IMR-90 (cell line): Measurements from ENCODE around the gene TNN. TPM values are rescaled to one million over a fixed set of nuclear protein-coding genes. Genes with fewer than 3 reads are reported as not detected.

ENCODE experiments used
- ATAC-seq: fragments of 200-7000 bp; cut with Tn5 transposase; 2 replicates; pipeline ENCODE4 v1.9.1; 2020; ENCODE audit warnings: low read depth, mild to moderate bottlenecking, moderate library complexity
- BruUV-seq: library from RNA; stranded (reverse); fragments of 400-500 nt; replicated peaks from 2 replicates; lab custom pipeline; 2021; lab: Mats Ljungman, UMichigan
- CTCF ChIA-PET: fragments of 300-600 bp; formaldehyde crosslinking; extraction: SDS; loops from one replicate; lab custom pipeline; 2021; ENCODE audit warnings: antibody characterized with exemption; lab: Yijun Ruan, JAX
- POLR2A ChIA-PET: fragments of 300-600 bp; sonication (Branson Sonifier 250); formaldehyde crosslinking; loops from one replicate; lab custom pipeline; 2022; ENCODE audit warnings: antibody characterized with exemption; ENCODE audit not compliant: unreplicated experiment; lab: Charles Lee
- DNase-seq: peaks from one replicate; pipeline ENCODE4 v3.0.0; 2013
- H2AFZ ChIP-seq: replicated peaks from 2 replicates; pipeline ENCODE3; 2013; ENCODE audit warnings: low read length, mild to moderate bottlenecking; ENCODE audit not compliant: poor library complexity
- H2AK5ac ChIP-seq: 2 replicates; pipeline ENCODE4 v1.6.1; 2013; ENCODE audit warnings: low read depth, low read length, inconsistent platforms
- H2AK9ac ChIP-seq: replicated peaks from 2 replicates; pipeline ENCODE3; 2013; ENCODE audit warnings: mild to moderate bottlenecking, low read depth, low read length, moderate library complexity; ENCODE audit not compliant: poor library complexity
- H2BK120ac ChIP-seq: 2 replicates; pipeline ENCODE4 v1.6.1; 2013; ENCODE audit warnings: low read depth, low read length, inconsistent platforms
- H2BK15ac ChIP-seq: 3 replicates; pipeline ENCODE4 v1.6.1; 2013; ENCODE audit warnings: low read depth, low read length, inconsistent platforms
- H2BK20ac ChIP-seq: 2 replicates; pipeline ENCODE4 v1.6.1; 2013; ENCODE audit warnings: low read depth, mild to moderate bottlenecking, inconsistent platforms, low read length, moderate library complexity
- H2BK5ac ChIP-seq: 2 replicates; pipeline ENCODE4 v1.6.1; 2013; ENCODE audit warnings: mild to moderate bottlenecking, low read depth, low read length, inconsistent platforms; ENCODE audit not compliant: poor library complexity, severe bottlenecking
- H3K14ac ChIP-seq: replicated peaks from 2 replicates; pipeline ENCODE4 v1.6.1; 2013; ENCODE audit warnings: low read depth, low read length, inconsistent platforms
- H3K18ac ChIP-seq: 2 replicates; pipeline ENCODE4 v1.6.1; 2013; ENCODE audit warnings: low read depth, low read length, control low read depth
- H3K23ac ChIP-seq: 2 replicates; pipeline ENCODE4 v1.6.1; 2013; ENCODE audit warnings: low read depth, low read length, inconsistent platforms
- H3K27ac ChIP-seq: 2 replicates; pipeline ENCODE4 v1.5.1; 2013; ENCODE audit warnings: mild to moderate bottlenecking, control low read depth, low read length; ENCODE audit not compliant: insufficient read depth
- H3K27me3 ChIP-seq: 2 replicates; pipeline ENCODE4 v1.6.1; 2013; ENCODE audit warnings: low read length; ENCODE audit not compliant: control insufficient read depth, insufficient read depth
- H3K36me3 ChIP-seq: 2 replicates; pipeline ENCODE4 v1.6.1; 2013; ENCODE audit warnings: low read length, mixed read lengths; ENCODE audit not compliant: control insufficient read depth, insufficient read depth
- H3K4ac ChIP-seq: 2 replicates; pipeline ENCODE4 v1.6.1; 2013; ENCODE audit warnings: low read depth, low read length, inconsistent platforms
- H3K4me1 ChIP-seq: 2 replicates; pipeline ENCODE4 v1.6.1; 2013; ENCODE audit warnings: low read length, mixed read lengths; ENCODE audit not compliant: control insufficient read depth, insufficient read depth
- H3K4me2 ChIP-seq: 2 replicates; pipeline ENCODE4 v1.6.1; 2013; ENCODE audit warnings: low read depth, mild to moderate bottlenecking, control low read depth, low read length, moderate library complexity
- H3K4me3 ChIP-seq: 2 replicates; pipeline ENCODE4 v1.5.1; 2013; ENCODE audit warnings: low read depth, mild to moderate bottlenecking, control low read depth, low read length, moderate library complexity; ENCODE audit not compliant: insufficient read depth
- H3K56ac ChIP-seq: 2 replicates; pipeline ENCODE4 v1.6.1; 2013; ENCODE audit warnings: low read length, inconsistent platforms; ENCODE audit not compliant: insufficient read depth; ENCODE audit errors: extremely low read depth
- H3K79me1 ChIP-seq, 2 experiments: 2 replicates each; pipeline ENCODE4 v1.6.1; 2013; ENCODE audit warnings: low read length in 2 of 2, inconsistent platforms in 1 of 2, low read depth in 1 of 2
- H3K9ac ChIP-seq: 2 replicates; pipeline ENCODE4 v1.6.1; 2013; ENCODE audit warnings: low read depth, low read length, control low read depth
- H3K9me1 ChIP-seq: 2 replicates; pipeline ENCODE4 v1.6.1; 2013; ENCODE audit warnings: low read length, inconsistent platforms; ENCODE audit not compliant: insufficient read depth
- H3K9me3 ChIP-seq: 2 replicates; pipeline ENCODE4 v1.6.1; 2013; ENCODE audit warnings: low read length; ENCODE audit not compliant: control insufficient read depth, insufficient read depth
- H4K20me1 ChIP-seq: 2 replicates; pipeline ENCODE4 v1.6.1; 2013; ENCODE audit warnings: low read length, inconsistent platforms; ENCODE audit not compliant: insufficient read depth
- H4K5ac ChIP-seq: 2 replicates; pipeline ENCODE4 v1.6.1; 2013; ENCODE audit warnings: mild to moderate bottlenecking, low read depth, low read length, control low read depth
- H4K8ac ChIP-seq, 2 experiments: 2 replicates each; pipeline ENCODE4 v1.6.1; 2013; ENCODE audit warnings: low read depth in 2 of 2, low read length in 2 of 2, control low read depth in 1 of 2, inconsistent platforms in 1 of 2
- H4K91ac ChIP-seq: 2 replicates; pipeline ENCODE4 v1.6.1; 2013; ENCODE audit warnings: low read depth, low read length, inconsistent platforms; ENCODE audit not compliant: insufficient read depth
- CEBPB ChIP-seq: IDR thresholded peaks from 2 replicates; pipeline ENCODE4 v1.6.1; 2012; ENCODE audit warnings: low read depth, low read length, improper control_type of control experiment
- MAFK ChIP-seq: IDR thresholded peaks from 2 replicates; pipeline ENCODE4 v1.6.1; 2012; ENCODE audit warnings: low read depth, low read length, improper control_type of control experiment
- WGBS, 2 experiments: methylation state at CpG; one replicate each; pipeline versions ENCODE4 v1.1.5 to v1.1.7; 2013; ENCODE audit warnings: missing lambda C conversion rate in 2 of 2; ENCODE audit not compliant: insufficient read length in 1 of 2; ENCODE audit errors: extremely low coverage in 2 of 2; 5-methylcytosine and 5-hydroxymethylcytosine counted together
- dilution Hi-C: fragments of 300-500 bp; cut with HindIII; formaldehyde crosslinking; loops from one replicate; pipeline ENCODE4 v1.14.3; 2018; ENCODE audit warnings: low sequenced_read_pairs; ENCODE audit not compliant: unreplicated experiment
- in situ Hi-C: fragments of 300-500 bp; cut with MboI; formaldehyde crosslinking; loops from 3 replicates; pipeline ENCODE4 v1.14.3; 2019; ENCODE audit warnings: low sequenced_read_pairs, inconsistent platforms, mixed read lengths
- intact Hi-C: fragments of 100-400 bp; cut with micrococcal nuclease; formaldehyde crosslinking; loops from 2 replicates; pipeline ENCODE4 v1.10.0; 2022
- polyA plus RNA-seq, 3 experiments: library from polyadenylated mRNA; depleted of rRNA; stranded (reverse); fragments of >200 nt; gene quantifications; 2 replicates each; pipeline ENCODE4 v1.2.3, GENCODE V29; 2012; ENCODE audit warnings: low replicate concordance in 1 of 3
- total RNA-seq: library from RNA; depleted of rRNA; stranded (reverse); fragments of >200 nt; gene quantifications from 2 replicates; pipeline ENCODE4 v1.2.3, GENCODE V29; 2012

The TNN gene
- total and polyA plus RNA-seq, 2 of the 4 experiments (the other 2 are of a cell fraction), result not detected

DNA sequence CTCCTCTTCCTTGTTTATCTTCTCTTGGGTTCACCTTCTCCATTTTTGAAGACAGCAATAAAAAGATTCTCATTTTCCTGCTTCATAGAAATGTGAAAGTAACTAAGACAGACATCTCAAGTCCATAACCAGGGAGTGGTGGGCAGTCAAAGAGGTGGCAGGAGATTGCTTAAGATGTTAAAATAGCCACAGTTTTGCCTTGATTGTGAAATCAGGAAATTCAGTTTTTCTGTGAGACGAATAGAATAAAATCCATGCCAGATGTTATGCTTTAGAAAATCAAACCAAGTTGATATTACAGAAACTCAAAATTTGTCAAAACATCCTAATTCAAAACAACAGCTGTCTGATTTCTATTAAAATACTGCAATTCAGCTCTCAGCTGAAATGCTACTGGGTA, 57.2 kb downstream of the TNN start:
- Histone ChIP-seq H2BK120ac (no peak overlapping the region), H2AFZ (no peak overlapping the region), H3K27me3 (no peaks in the 10 kb centered on the region), H3K18ac (no peak overlapping the region), H3K27ac (no peak overlapping the region), H3K4me1 (no peaks in the 10 kb centered on the region), H3K14ac (no peak overlapping the region), H3K9me1 (no peaks in the 10 kb centered on the region; the same call in 1 of the 2 replicates), H4K8ac (no peak overlapping the region), H3K4ac (no peak overlapping the region), H2BK5ac (no peak overlapping the region), H2BK20ac (no peak overlapping the region), H3K9ac (no peak overlapping the region), H4K91ac (no peak overlapping the region), H3K4me2 (no peak overlapping the region), H2AK5ac (no peak overlapping the region), H3K56ac (no peak overlapping the region), H3K36me3 (no peaks in the 10 kb centered on the region), H3K79me1 (no peaks in the 10 kb centered on the region), H2AK9ac (no peak overlapping the region), H3K23ac (no peak overlapping the region), H4K5ac (no peak overlapping the region), H2BK15ac (no peak overlapping the region), H3K4me3 (no peak overlapping the region), H3K9me3 (no peaks in the 10 kb centered on the region), H4K20me1 (no peaks in the 10 kb centered on the region)
- ChIA-PET CTCF (interaction anchor here (0.6 to 1.8 kb wide), 16 partner anchors 8 to 109 kb away, joined by 3 to 13 read pairs (median 4); no protein-coding TSS in a partner anchor), POLR2A (no interaction called here)
- no CpG with 5 or more reads among the region's 1 CpG for WGBS, 2 experiments
- TF ChIP-seq CEBPB (peak; percentile 44; the same call in 1 of the 2 replicates), MAFK (no peak)
- in situ Hi-C loops, result no loop called here
- ATAC-seq, result no peak
- dilution Hi-C loops, result no loop called here
- no peak for DNase-seq
- intact Hi-C loops, result loop anchor here (1.0 kb wide), 1 partner anchor 96 kb away; no protein-coding TSS in a partner anchor
- BruUV-seq, result no TSS peak
